Ovary (tissue), 3 donors: ENCODE data around the gene TRIM66.

Source experiments
- CTCF ChIP-seq, 3 donors: fragments of 450-650 bp in 2 of 3; fragments of 200-600 bp in 1 of 3; IDR thresholded peaks; one replicate each; pipeline versions ENCODE4 v1.5.1 to v1.8.0; 2016 to 2022; ENCODE audit warnings: antibody characterized with exemption in 3 of 3, mild to moderate bottlenecking in 1 of 3
- EP300 ChIP-seq: sonication (generic); formaldehyde crosslinking; IDR thresholded peaks from one replicate; pipeline ENCODE4 v1.6.1; 2017; ENCODE audit warnings: antibody characterized with exemption
- POLR2A ChIP-seq: fragments of 450-650 bp; IDR thresholded peaks from one replicate; pipeline ENCODE4 v1.6.1; 2017; ENCODE audit warnings: antibody characterized with exemption, mild to moderate bottlenecking, moderate library complexity
- donor health status: DM: no; HTN: no; CAD: no.

DNA sequence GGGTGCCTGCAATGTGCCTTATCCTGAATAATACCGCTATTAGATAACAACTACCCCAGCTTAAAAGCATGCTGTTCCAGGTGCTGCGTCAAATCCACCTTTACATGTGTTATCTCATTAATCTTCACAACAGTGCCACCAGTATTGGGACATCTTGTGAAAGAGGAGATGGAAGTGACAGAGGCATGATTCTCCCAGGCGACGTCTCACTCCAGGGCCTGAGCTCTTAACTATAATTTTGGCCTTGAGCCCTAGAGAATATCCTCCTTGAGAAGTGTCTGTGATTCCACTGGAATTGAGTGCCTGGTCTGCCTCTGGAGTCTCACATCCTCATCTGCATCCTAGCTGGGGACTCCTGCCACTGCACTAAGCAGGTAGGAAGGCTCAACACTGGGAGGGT is 43.9 kb upstream of the TRIM66 start:
- no peak for TF ChIP-seq CTCF (IDR thresholded peaks at IDR 0.05)
- TF ChIP-seq POLR2A = no peak
- TF ChIP-seq EP300 = no peak
